GM12874 (cell line): ENCODE results near the gene SAXO1.

ENCODE experiments used
- TF ChIP-seq, protein P1 (sequence below): IDR thresholded peaks from 2 replicates; pipeline ENCODE4 v1.5.1; 2011; ENCODE audit warnings: low read depth, mild to moderate bottlenecking, control low read depth, low read length, moderate library complexity; ENCODE audit not compliant: insufficient read depth

Gene SAXO1

GRCh38 chr9:18888290-18888689 lies 144.7 kb downstream of the SAXO1 start:
- TF ChIP-seq, protein P1, sequence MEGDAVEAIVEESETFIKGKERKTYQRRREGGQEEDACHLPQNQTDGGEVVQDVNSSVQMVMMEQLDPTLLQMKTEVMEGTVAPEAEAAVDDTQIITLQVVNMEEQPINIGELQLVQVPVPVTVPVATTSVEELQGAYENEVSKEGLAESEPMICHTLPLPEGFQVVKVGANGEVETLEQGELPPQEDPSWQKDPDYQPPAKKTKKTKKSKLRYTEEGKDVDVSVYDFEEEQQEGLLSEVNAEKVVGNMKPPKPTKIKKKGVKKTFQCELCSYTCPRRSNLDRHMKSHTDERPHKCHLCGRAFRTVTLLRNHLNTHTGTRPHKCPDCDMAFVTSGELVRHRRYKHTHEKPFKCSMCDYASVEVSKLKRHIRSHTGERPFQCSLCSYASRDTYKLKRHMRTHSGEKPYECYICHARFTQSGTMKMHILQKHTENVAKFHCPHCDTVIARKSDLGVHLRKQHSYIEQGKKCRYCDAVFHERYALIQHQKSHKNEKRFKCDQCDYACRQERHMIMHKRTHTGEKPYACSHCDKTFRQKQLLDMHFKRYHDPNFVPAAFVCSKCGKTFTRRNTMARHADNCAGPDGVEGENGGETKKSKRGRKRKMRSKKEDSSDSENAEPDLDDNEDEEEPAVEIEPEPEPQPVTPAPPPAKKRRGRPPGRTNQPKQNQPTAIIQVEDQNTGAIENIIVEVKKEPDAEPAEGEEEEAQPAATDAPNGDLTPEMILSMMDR = no peak

DNA sequence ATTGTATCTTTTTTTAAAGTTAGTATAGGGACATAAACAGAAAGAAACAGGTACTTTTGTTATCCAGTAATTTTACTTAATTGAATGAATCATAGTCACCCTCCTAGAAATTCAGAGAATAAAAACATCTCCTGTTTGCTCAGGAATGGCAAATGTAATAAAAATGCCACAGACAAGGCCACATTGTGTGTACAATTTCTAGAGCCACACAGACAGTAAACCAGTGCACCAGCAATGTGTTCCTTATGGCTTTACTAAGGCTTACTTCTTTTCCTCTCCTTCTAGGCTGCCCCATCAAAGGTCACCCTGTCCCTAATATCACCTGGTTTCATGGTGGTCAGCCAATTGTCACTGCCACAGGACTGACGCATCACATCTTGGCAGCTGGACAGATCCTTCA lies 145.5 kb downstream of the SAXO1 start:
- TF ChIP-seq, protein P1 = no peak

DNA sequence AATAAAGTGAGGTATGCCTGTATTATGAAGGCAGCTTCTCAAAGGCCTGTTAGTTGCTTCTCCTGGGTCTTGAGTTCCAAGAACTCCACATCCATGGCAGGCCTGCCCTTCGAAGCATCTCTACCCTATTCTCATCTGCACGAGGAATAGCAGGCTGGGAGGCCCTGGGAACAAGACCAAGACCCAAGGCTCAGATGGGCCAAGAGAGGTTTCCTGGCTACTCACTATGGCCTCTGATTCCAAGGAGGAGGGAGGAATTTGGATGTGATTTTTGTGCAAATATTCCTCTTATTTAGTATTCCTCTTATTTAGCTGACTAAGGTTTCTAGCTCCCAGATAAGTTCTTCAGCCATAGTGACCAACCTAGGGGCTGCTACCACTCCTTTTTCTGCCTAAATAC lies 151.3 kb downstream of the SAXO1 start:
- TF ChIP-seq, protein P1 = no peak

DNA sequence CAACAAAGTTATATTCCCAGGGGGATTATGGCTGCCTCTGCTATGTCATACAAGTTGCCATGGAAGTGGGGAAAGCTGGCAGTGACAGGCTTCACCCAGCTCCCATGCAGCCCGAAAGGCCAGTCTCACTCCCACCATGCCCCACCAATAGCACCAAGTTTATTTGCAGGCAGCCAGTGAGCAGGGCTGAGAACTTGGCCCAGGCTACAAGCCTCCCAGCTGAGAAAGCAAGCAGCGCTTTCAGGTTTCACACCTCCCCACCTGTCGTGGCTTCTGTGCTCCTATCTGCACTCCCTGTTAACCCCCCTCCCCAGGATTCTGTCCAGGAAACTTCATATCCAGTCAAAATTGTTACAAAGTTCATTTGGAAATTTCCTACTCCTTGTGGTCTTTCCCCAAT lies 155.0 kb downstream of the SAXO1 start:
- TF ChIP-seq, protein P1 = no peak
